Hepatocyte (in vitro differentiated cells): ENCODE data around the gene FBXL15.

Source experiments
- CTCF ChIP-seq: fragments of 200-600 bp; sonication (generic); IDR thresholded peaks from 2 replicates; pipeline ENCODE4 v1.5.1; 2016; ENCODE audit warnings: antibody characterized with exemption, mild to moderate bottlenecking; ENCODE audit not compliant: poor library complexity
- EZH2 ChIP-seq: fragments of 200-600 bp; sonication (generic); IDR thresholded peaks from 2 replicates; pipeline ENCODE4 v1.6.1; 2016; ENCODE audit warnings: antibody characterized with exemption, mild to moderate bottlenecking, borderline replicate concordance
- EZH2phosphoT487 ChIP-seq: fragments of 200-600 bp; sonication (generic); IDR thresholded peaks from one replicate; pipeline ENCODE4 v1.6.1; 2018; ENCODE audit warnings: antibody characterized with exemption, mild to moderate bottlenecking, low read depth, moderate library complexity; ENCODE audit not compliant: unreplicated experiment, severe bottlenecking

GRCh38 chr10:102404361-102405107 is 16.1 kb upstream of the FBXL15 start:
- TF ChIP-seq CTCF = no peak
- no peak for TF ChIP-seq EZH2phosphoT487
- TF ChIP-seq EZH2 = no peak
